OCI-LY1 (cell line): ENCODE data around the gene C14orf180.

Experiments used
- H2AFZ ChIP-seq: fragments of 200-600 bp; sonication (generic), shearing (Covaris generic); 2 replicates; pipeline ENCODE4 v1.6.0; 2014; ENCODE audit warnings: antibody characterized with exemption, mild to moderate bottlenecking, low read length
- H3F3A ChIP-seq: fragments of 200-600 bp; sonication (generic), shearing (Covaris generic); 2 replicates; pipeline ENCODE4 v1.6.0; 2014; ENCODE audit warnings: mild to moderate bottlenecking, antibody characterized with exemption, low read length, moderate library complexity; ENCODE audit not compliant: insufficient read depth
- H3K27ac ChIP-seq: fragments of 200-600 bp; sonication (generic); 2 replicates; pipeline ENCODE4 v1.5.1; 2014; ENCODE audit warnings: low read length, mixed run types, mild to moderate bottlenecking, low read depth; ENCODE audit not compliant: poor library complexity, severe bottlenecking
- H3K27me3 ChIP-seq: fragments of 200-600 bp; sonication (generic); 2 replicates; pipeline ENCODE4 v1.6.0; 2014; ENCODE audit warnings: antibody characterized with exemption, mild to moderate bottlenecking, low read length, moderate library complexity; ENCODE audit not compliant: insufficient read depth
- H3K36me3 ChIP-seq: fragments of 200-600 bp; sonication (generic); 2 replicates; pipeline ENCODE4 v1.6.1; 2014; ENCODE audit warnings: mild to moderate bottlenecking, antibody characterized with exemption, low read length, moderate library complexity, mixed read lengths; ENCODE audit not compliant: insufficient read depth
- H3K4me1 ChIP-seq: fragments of 200-600 bp; sonication (generic); 2 replicates; pipeline ENCODE4 v1.5.1; 2014; ENCODE audit warnings: mild to moderate bottlenecking, low read length, moderate library complexity; ENCODE audit not compliant: insufficient read depth, severe bottlenecking
- H3K4me2 ChIP-seq: fragments of 200-600 bp; sonication (generic), shearing (Covaris generic); 2 replicates; pipeline ENCODE4 v1.6.1; 2014; ENCODE audit warnings: low read length
- H3K4me3 ChIP-seq: fragments of 200-600 bp; sonication (generic); 2 replicates; pipeline ENCODE4 v1.5.1; 2014; ENCODE audit warnings: low read length, low read depth, mild to moderate bottlenecking, mixed read lengths; ENCODE audit not compliant: poor library complexity, severe bottlenecking
- H3K79me2 ChIP-seq: fragments of 200-600 bp; shearing (Covaris generic); 2 replicates; pipeline ENCODE4 v1.6.1; 2016; ENCODE audit warnings: mixed run types, low read length, mixed read lengths; ENCODE audit not compliant: insufficient read depth
- H3K9ac ChIP-seq: fragments of 200-600 bp; sonication (generic), shearing (Covaris generic); 2 replicates; pipeline ENCODE4 v1.6.1; 2014; ENCODE audit warnings: mild to moderate bottlenecking, low read length, mixed read lengths
- H3K9me2 ChIP-seq: fragments of 200-600 bp; sonication (generic), shearing (Covaris generic); 2 replicates; pipeline ENCODE4 v1.6.1; 2014; ENCODE audit warnings: low read depth, mild to moderate bottlenecking, low read length, mixed read lengths
- H3K9me3 ChIP-seq: fragments of 200-600 bp; shearing (Covaris generic); 2 replicates; pipeline ENCODE4 v1.6.1; 2014; ENCODE audit warnings: low read length, mixed read lengths
- H4K20me1 ChIP-seq: fragments of 200-600 bp; sonication (generic), shearing (Covaris generic); 2 replicates; pipeline ENCODE4 v1.6.0; 2016; ENCODE audit warnings: mild to moderate bottlenecking, low read length; ENCODE audit not compliant: insufficient read depth
- CTCF ChIP-seq: fragments of 200-600 bp; sonication (generic), shearing (Covaris generic); IDR thresholded peaks from 2 replicates; pipeline ENCODE4 v1.5.1; 2017; ENCODE audit warnings: mild to moderate bottlenecking, antibody characterized with exemption, low read length, moderate library complexity, mixed read lengths
- EZH2 ChIP-seq: fragments of 200-600 bp; sonication (generic), shearing (Covaris generic); IDR thresholded peaks from 2 replicates; pipeline ENCODE4 v1.8.0; 2017; ENCODE audit warnings: borderline replicate concordance, mixed run types, mild to moderate bottlenecking, antibody characterized with exemption, low read length, moderate library complexity, mixed read lengths

C14orf180 gene

GRCh38 chr14:104602933-104603325, 23.4 kb downstream of the C14orf180 start:
- no peak overlapping the region for H2AFZ ChIP-seq
- H3K9me2 ChIP-seq, result no peaks in the 10 kb centered on the region
- peaks cover 7% of the 10 kb centered on the region; the same call in 1 of the 2 replicates for H3K27me3 ChIP-seq
- H3K4me3 ChIP-seq, result no peak overlapping the region
- no peak overlapping the region for H3K27ac ChIP-seq
- no peak overlapping the region for H3K4me2 ChIP-seq
- no peaks in the 10 kb centered on the region for H3K9me3 ChIP-seq
- no peaks in the 10 kb centered on the region for H3F3A ChIP-seq
- no peak overlapping the region for H3K9ac ChIP-seq
- TF ChIP-seq CTCF, result no peak
- TF ChIP-seq EZH2, result no peak
- no peaks in the 10 kb centered on the region for H3K36me3 ChIP-seq
- no peaks in the 10 kb centered on the region for H4K20me1 ChIP-seq
- H3K79me2 ChIP-seq, result no peaks in the 10 kb centered on the region
- no peaks in the 10 kb centered on the region for H3K4me1 ChIP-seq

- Histone ChIP-seq H3K36me3 (no peaks in the 10 kb centered on the region), H2AFZ (no peak overlapping the region), H3K9ac (no peak overlapping the region), H3F3A (no peaks in the 10 kb centered on the region), H3K9me2 (no peaks in the 10 kb centered on the region), H3K9me3 (no peaks in the 10 kb centered on the region), H3K27me3 (peaks cover 7% of the 10 kb centered on the region; the same call in 1 of the 2 replicates), H3K4me3 (no peak overlapping the region), H3K27ac (no peak overlapping the region), H4K20me1 (no peaks in the 10 kb centered on the region), H3K4me2 (no peak overlapping the region), H3K79me2 (no peaks in the 10 kb centered on the region), H3K4me1 (no peaks in the 10 kb centered on the region)
- TF ChIP-seq EZH2 (no peak), CTCF (no peak)
These were observed 24.3 kb downstream of the C14orf180 start for GRCh38 chr14:104603711-104604401.

- Histone ChIP-seq H3K9me3 (no peaks in the 10 kb centered on the region), H3F3A (no peaks in the 10 kb centered on the region), H3K36me3 (no peaks in the 10 kb centered on the region), H3K27ac (no peak within 1 kb of the TSS), H4K20me1 (no peaks in the 10 kb centered on the region), H3K79me2 (no peaks in the 10 kb centered on the region), H3K27me3 (peaks cover 7% of the 10 kb centered on the region; the same call in 1 of the 2 replicates), H3K4me1 (no peaks in the 10 kb centered on the region), H2AFZ (no peak within 1 kb of the TSS), H3K4me3 (no peak within 1 kb of the TSS), H3K9ac (no peak within 1 kb of the TSS), H3K9me2 (no peaks in the 10 kb centered on the region), H3K4me2 (no peak within 1 kb of the TSS)
- TF ChIP-seq CTCF (no peak), EZH2 (no peak)
These were observed 25.2 kb downstream of the C14orf180 start, which contains the start of gene TMEM179 for GRCh38 chr14:104604458-104605449. Gene TMEM179 (minus strand): TSS chr14:104604772. CDS start chr14:104604741, 31 bp downstream.
